ENCODE measurements around the gene ENPP7.

DNA sequence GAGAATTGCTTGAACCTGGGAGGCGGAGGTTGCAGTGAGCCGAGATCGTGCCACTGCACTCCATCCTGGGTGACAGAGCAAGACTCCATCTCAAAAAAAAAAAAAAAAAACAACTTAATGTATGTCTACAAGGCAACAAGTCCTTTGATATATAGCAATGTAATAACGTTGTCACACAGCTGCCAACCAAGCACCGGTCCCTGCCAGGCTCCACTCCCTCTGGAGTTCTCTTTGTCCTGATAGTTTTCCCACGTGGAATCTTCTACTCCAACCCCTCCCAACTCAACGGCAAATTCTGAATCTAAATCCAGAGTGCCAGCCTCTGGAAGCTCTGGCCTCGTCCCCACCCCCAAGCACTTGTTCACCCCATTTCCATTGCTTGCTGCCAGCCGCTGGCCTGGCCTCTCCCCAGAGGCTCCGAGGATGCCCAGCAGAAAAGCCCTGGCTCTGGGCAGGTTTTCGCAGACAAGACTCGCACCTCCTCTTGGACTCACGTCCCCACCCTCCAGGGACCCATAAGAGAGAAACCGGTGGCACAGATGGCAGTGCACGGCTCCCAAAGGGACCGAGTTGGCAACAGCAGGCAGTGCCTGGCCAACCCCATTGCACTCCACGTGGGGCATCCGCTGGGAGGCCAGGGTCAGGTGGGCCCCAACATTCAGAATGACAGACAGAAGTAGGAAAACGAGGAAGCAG is 31.3 kb downstream of the ENPP7 start:
- TF ChIP-seq POLR2A (IDR thresholded peaks at IDR 0.05; ENCODE audit: low read depth, low read length): no peak
- no peak for TF ChIP-seq POLR2AphosphoS5 (IDR thresholded peaks at IDR 0.05; ENCODE audit: low read depth, low read length)
